ENCODE data around the gene LY6G6C.

- no peak for TF ChIP-seq CTCF (IDR thresholded peaks at IDR 0.05)
- no peak for TF ChIP-seq POLR2A (IDR thresholded peaks at IDR 0.05)
Observed at GRCh38 chr6:31760790-31761189, 39.2 kb upstream of the LY6G6C start.
